Measurements from ENCODE around the gene TWF2.

DNA sequence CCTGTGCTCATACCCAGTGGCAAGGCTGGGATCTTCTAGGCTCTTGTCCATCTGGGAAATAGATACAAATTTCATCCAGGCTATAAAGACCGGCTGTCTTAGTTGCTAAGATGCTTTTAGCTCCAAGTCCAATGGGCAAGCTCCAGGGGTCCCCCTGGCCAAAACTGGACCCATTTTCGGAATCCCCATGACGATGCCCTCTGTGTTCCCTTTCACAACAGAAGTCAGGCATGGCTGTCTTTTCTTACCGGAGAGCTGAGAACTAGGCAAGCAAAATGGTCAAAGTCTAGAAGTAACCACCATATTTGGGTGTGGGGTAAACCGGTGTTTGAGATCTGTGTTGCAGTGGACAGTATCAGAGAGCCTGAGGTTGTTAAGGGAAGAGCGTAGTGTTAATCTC is 49.7 kb upstream of the TWF2 start:
- TF ChIP-seq, protein P1, sequence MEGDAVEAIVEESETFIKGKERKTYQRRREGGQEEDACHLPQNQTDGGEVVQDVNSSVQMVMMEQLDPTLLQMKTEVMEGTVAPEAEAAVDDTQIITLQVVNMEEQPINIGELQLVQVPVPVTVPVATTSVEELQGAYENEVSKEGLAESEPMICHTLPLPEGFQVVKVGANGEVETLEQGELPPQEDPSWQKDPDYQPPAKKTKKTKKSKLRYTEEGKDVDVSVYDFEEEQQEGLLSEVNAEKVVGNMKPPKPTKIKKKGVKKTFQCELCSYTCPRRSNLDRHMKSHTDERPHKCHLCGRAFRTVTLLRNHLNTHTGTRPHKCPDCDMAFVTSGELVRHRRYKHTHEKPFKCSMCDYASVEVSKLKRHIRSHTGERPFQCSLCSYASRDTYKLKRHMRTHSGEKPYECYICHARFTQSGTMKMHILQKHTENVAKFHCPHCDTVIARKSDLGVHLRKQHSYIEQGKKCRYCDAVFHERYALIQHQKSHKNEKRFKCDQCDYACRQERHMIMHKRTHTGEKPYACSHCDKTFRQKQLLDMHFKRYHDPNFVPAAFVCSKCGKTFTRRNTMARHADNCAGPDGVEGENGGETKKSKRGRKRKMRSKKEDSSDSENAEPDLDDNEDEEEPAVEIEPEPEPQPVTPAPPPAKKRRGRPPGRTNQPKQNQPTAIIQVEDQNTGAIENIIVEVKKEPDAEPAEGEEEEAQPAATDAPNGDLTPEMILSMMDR (conservative IDR thresholded peaks at IDR 0.05; ENCODE audit: low read depth, low read length): no peak
- TF ChIP-seq MXI1 (IDR thresholded peaks at IDR 0.05; ENCODE audit: borderline replicate concordance, low read depth, low read length) (no peak), SMC3 (IDR thresholded peaks at IDR 0.05; ENCODE audit: low read depth, low read length) (no peak)
- TF ChIP-seq, protein P2, sequence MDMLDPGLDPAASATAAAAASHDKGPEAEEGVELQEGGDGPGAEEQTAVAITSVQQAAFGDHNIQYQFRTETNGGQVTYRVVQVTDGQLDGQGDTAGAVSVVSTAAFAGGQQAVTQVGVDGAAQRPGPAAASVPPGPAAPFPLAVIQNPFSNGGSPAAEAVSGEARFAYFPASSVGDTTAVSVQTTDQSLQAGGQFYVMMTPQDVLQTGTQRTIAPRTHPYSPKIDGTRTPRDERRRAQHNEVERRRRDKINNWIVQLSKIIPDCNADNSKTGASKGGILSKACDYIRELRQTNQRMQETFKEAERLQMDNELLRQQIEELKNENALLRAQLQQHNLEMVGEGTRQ (IDR thresholded peaks at IDR 0.05; ENCODE audit: low read depth, low read length): no peak
